IPS-NIHi11 (cell line): Measurements from ENCODE around the gene PER3.

ENCODE experiments used
- DNase-seq: peaks from one replicate; pipeline ENCODE4 v3.0.0; 2012; ENCODE audit warnings: mixed read lengths, low spot score

The PER3 gene

GRCh38 chr1:7783826-7784491, at the start of gene PER3:
PER3 (plus strand) TSS chr1:7784291; CDS start chr1:7784878, 587 bp downstream.
- peak; percentile 98 for DNase-seq

- DNase-seq: no peak
Observed at GRCh38 chr1:7738044-7738443, 46.0 kb upstream of the PER3 start.

- no peak for DNase-seq
Observed at GRCh38 chr1:7743346-7743745, 40.7 kb upstream of the PER3 start.

- DNase-seq: no peak
Observed at GRCh38 chr1:7744882-7745281, 39.2 kb upstream of the PER3 start.

GRCh38 chr1:7745783-7746182, 38.3 kb upstream of the PER3 start:
- no peak for DNase-seq

- no peak for DNase-seq
Observed at GRCh38 chr1:7747605-7748004, 36.5 kb upstream of the PER3 start.

GRCh38 chr1:7749126-7749525, 35.0 kb upstream of the PER3 start:
- DNase-seq: no peak

- DNase-seq: no peak
Observed at GRCh38 chr1:7751174-7751573, 32.9 kb upstream of the PER3 start.

GRCh38 chr1:7752512-7753417, 31.3 kb upstream of the PER3 start:
- DNase-seq: peak; percentile 50

GRCh38 chr1:7753641-7754040, 30.4 kb upstream of the PER3 start:
- DNase-seq: no peak

GRCh38 chr1:7754234-7754633, 29.9 kb upstream of the PER3 start:
- no peak for DNase-seq

GRCh38 chr1:7755448-7755847, 28.6 kb upstream of the PER3 start:
- peak; percentile 19 for DNase-seq

GRCh38 chr1:7760245-7760644, 23.8 kb upstream of the PER3 start:
- DNase-seq: no peak

GRCh38 chr1:7761103-7761502, 23.0 kb upstream of the PER3 start:
- DNase-seq: no peak

GRCh38 chr1:7767176-7767575, 16.9 kb upstream of the PER3 start:
- DNase-seq: no peak

- no peak for DNase-seq
Observed at GRCh38 chr1:7768583-7768982, 15.5 kb upstream of the PER3 start.

GRCh38 chr1:7769673-7770412, 14.2 kb upstream of the PER3 start:
- no peak for DNase-seq

- no peak for DNase-seq
Observed at GRCh38 chr1:7770669-7770996, 13.5 kb upstream of the PER3 start.

GRCh38 chr1:7770997-7771822, 12.9 kb upstream of the PER3 start, which contains the start of gene VAMP3:
VAMP3 (plus strand) TSS chr1:7771296; CDS start chr1:7771384, 88 bp downstream.
- DNase-seq: peak; percentile 98

- DNase-seq: no peak
Observed at GRCh38 chr1:7771823-7772299, 12.2 kb upstream of the PER3 start.

GRCh38 chr1:7777591-7777990, 6.5 kb upstream of the PER3 start:
- DNase-seq: no peak
